ENCODE measurements around the gene TAF11L2.
"Not testable (repeated sequence)": the region's sequence is repeated elsewhere in the genome, so short reads cannot be mapped to it uniquely, and the experiment has no call there.

DNA sequence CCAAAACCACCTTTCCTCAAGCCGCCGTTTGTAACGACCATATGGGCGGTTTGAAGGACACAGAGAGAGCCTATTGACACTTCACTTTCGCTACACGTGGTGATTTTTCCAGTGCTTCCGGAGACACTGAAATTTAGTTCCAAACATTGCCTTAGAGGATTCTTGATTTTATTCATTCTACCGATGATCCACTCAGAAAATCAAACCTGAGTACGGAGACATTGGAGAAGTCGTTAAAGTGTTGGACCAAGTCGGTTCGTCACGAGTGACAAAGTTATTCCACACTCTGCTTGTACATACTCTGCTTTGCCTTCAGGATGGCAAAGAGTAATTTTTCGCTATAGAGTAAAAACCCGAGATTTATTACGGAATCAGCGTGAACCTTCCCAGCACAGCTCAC is 28.5 kb downstream of the TAF11L2 start:
- TF ChIP-seq, protein P1, sequence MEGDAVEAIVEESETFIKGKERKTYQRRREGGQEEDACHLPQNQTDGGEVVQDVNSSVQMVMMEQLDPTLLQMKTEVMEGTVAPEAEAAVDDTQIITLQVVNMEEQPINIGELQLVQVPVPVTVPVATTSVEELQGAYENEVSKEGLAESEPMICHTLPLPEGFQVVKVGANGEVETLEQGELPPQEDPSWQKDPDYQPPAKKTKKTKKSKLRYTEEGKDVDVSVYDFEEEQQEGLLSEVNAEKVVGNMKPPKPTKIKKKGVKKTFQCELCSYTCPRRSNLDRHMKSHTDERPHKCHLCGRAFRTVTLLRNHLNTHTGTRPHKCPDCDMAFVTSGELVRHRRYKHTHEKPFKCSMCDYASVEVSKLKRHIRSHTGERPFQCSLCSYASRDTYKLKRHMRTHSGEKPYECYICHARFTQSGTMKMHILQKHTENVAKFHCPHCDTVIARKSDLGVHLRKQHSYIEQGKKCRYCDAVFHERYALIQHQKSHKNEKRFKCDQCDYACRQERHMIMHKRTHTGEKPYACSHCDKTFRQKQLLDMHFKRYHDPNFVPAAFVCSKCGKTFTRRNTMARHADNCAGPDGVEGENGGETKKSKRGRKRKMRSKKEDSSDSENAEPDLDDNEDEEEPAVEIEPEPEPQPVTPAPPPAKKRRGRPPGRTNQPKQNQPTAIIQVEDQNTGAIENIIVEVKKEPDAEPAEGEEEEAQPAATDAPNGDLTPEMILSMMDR (IDR thresholded peaks at IDR 0.05) = not testable (repeated sequence)
- not testable (repeated sequence) for TF ChIP-seq POLR2AphosphoS5 (IDR thresholded peaks at IDR 0.05; ENCODE audit: low read depth, low read length); TCF7L2 (IDR thresholded peaks at IDR 0.05; ENCODE audit: low read depth, low read length); SIN3A (IDR thresholded peaks at IDR 0.05; ENCODE audit: borderline replicate concordance, insufficient read depth, low read depth, low read length); REST (IDR thresholded peaks at IDR 0.05; ENCODE audit: insufficient read depth in 1 of 2, low read depth in 2 of 2, low read length in 1 of 2)
